ENCODE measurements around the gene TRMT2B. TPM values are rescaled to one million over a fixed set of nuclear protein-coding genes. Genes with fewer than 3 reads are reported as not detected.

Gene TRMT2B
- total and polyA plus RNA-seq, 10 of the 15 experiments (the other 5 are each of a cell fraction or from before 2014, with no cell fraction given): 2.5 to 14.2 (median 11.5) TPM

GRCh38 chrX:101029665-101030064 is 22.2 kb downstream of the TRMT2B start (continued):
- TF ChIP-seq KDM1A (IDR thresholded peaks at IDR 0.05; ENCODE audit: borderline replicate concordance): no peak
- no peak for TF ChIP-seq POLR2AphosphoS5 (IDR thresholded peaks at IDR 0.05; ENCODE audit: low read length)

DNA sequence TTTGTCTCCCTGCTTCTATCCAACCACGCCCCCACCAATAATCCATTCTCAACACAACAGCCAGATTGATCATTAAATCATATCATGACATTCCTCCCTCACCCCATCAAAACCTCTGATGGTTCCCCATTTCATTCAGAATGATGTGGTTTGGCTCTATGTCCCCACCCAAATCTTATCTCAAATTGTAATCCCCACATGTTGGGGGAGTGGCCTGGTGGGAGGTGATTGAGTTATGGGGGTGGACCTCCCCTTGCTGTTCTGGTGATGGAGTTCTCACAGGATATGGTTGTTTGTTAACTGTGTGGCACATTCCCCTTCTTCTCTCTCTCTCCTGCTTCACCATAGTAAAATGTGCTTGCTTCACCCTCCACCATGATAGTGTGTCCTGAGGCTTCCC is 23.3 kb downstream of the TRMT2B start:
- Histone ChIP-seq H3K4me2 (ENCODE audit: control insufficient read depth, insufficient read depth) (no peak overlapping the region), H3K9me3 (replicated peaks; ENCODE audit: control insufficient read depth, insufficient read depth, low read length) (no peaks in the 10 kb centered on the region), H2AFZ (ENCODE audit: control insufficient read depth, low read depth, low read length) (no peak overlapping the region), H3K4me3 (no peak overlapping the region), H3K36me3 (ENCODE audit: control insufficient read depth in 2 of 2, insufficient read depth in 2 of 2, low read length in 1 of 2) (no peaks in the 10 kb centered on the region; a peak in 1 of 4 replicates), H4K20me1 (ENCODE audit: control insufficient read depth, insufficient read depth) (no peaks in the 10 kb centered on the region), H3K79me2 (ENCODE audit: control insufficient read depth, insufficient read depth, low read length) (no peaks in the 10 kb centered on the region), H3K9ac (ENCODE audit: control insufficient read depth, insufficient read depth, low read length) (no peak overlapping the region), H3K4me1 (ENCODE audit: control insufficient read depth, insufficient read depth, low read length) (no peaks in the 10 kb centered on the region), H3K27me3 (replicated peaks in 1 of 2; ENCODE audit: control insufficient read depth in 2 of 2, insufficient read depth in 2 of 2, low read length in 1 of 2) (no peaks in the 10 kb centered on the region), H3K27ac (ENCODE audit: control insufficient read depth, insufficient read depth) (no peak overlapping the region)
- 60% methylated on average over 1 of the region's 1 CpG for WGBS (ENCODE audit: insufficient coverage, insufficient replicate concordance, low lambda C conversion rate, missing lambda C conversion rate)
- FAIRE-seq (no peak), ATAC-seq (no peak), DNase-seq (ENCODE audit: low read depth, low spot score) (no peak)
- intact Hi-C loops (cut with micrococcal nuclease; ENCODE audit: unreplicated experiment): no loop called here
- no peak for TF ChIP-seq ATF7 (IDR thresholded peaks at IDR 0.05; ENCODE audit: low read depth)
- TF ChIP-seq BACH1 (IDR thresholded peaks at IDR 0.05; ENCODE audit: borderline replicate concordance): no peak
- TF ChIP-seq, protein P1, sequence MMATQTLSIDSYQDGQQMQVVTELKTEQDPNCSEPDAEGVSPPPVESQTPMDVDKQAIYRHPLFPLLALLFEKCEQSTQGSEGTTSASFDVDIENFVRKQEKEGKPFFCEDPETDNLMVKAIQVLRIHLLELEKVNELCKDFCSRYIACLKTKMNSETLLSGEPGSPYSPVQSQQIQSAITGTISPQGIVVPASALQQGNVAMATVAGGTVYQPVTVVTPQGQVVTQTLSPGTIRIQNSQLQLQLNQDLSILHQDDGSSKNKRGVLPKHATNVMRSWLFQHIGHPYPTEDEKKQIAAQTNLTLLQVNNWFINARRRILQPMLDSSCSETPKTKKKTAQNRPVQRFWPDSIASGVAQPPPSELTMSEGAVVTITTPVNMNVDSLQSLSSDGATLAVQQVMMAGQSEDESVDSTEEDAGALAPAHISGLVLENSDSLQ (IDR thresholded peaks at IDR 0.05): no peak
- no peak for TF ChIP-seq NR2C1 (IDR thresholded peaks at IDR 0.05)
- TF ChIP-seq, protein P2, sequence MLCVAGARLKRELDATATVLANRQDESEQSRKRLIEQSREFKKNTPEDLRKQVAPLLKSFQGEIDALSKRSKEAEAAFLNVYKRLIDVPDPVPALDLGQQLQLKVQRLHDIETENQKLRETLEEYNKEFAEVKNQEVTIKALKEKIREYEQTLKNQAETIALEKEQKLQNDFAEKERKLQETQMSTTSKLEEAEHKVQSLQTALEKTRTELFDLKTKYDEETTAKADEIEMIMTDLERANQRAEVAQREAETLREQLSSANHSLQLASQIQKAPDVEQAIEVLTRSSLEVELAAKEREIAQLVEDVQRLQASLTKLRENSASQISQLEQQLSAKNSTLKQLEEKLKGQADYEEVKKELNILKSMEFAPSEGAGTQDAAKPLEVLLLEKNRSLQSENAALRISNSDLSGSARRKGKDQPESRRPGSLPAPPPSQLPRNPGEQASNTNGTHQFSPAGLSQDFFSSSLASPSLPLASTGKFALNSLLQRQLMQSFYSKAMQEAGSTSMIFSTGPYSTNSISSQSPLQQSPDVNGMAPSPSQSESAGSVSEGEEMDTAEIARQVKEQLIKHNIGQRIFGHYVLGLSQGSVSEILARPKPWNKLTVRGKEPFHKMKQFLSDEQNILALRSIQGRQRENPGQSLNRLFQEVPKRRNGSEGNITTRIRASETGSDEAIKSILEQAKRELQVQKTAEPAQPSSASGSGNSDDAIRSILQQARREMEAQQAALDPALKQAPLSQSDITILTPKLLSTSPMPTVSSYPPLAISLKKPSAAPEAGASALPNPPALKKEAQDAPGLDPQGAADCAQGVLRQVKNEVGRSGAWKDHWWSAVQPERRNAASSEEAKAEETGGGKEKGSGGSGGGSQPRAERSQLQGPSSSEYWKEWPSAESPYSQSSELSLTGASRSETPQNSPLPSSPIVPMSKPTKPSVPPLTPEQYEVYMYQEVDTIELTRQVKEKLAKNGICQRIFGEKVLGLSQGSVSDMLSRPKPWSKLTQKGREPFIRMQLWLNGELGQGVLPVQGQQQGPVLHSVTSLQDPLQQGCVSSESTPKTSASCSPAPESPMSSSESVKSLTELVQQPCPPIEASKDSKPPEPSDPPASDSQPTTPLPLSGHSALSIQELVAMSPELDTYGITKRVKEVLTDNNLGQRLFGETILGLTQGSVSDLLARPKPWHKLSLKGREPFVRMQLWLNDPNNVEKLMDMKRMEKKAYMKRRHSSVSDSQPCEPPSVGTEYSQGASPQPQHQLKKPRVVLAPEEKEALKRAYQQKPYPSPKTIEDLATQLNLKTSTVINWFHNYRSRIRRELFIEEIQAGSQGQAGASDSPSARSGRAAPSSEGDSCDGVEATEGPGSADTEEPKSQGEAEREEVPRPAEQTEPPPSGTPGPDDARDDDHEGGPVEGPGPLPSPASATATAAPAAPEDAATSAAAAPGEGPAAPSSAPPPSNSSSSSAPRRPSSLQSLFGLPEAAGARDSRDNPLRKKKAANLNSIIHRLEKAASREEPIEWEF (IDR thresholded peaks at IDR 0.05; ENCODE audit: insufficient replicate concordance, low read depth, low read length): no peak
- no peak for TF ChIP-seq RB1 (IDR thresholded peaks at IDR 0.05; ENCODE audit: borderline replicate concordance)
- ChIA-PET SMC1A (ENCODE audit: uncharacterized antibody, unreplicated experiment) (no interaction called here), CTCF (no interaction called here), POLR2A (interaction anchor here (0.7 kb wide), 1 partner anchor 512 kb away, joined by 9 read pairs; no protein-coding TSS in a partner anchor), RAD21 (ENCODE audit: unreplicated experiment) (no interaction called here)
- in situ Hi-C loops (cut with MboI): no loop called here
- no TSS peak for BruUV-seq (replicated peaks)

Data from GM12878 (cell line).